Naive thymus-derived CD8-positive, alpha-beta T cell (primary cell): ENCODE measurements around the gene ALG11. TPM values are rescaled to one million over a fixed set of nuclear protein-coding genes. Genes with fewer than 3 reads are reported as not detected.

Experiments used
- ATAC-seq, 2 donors: fragments of 150-1000 bp; cut with Tn5 transposase in 1 of 2; sonication (Bioruptor Pico), chemical (Tn5 transposase) in 1 of 2; 1 replicate in 1 of 2; 2 replicates in 1 of 2; pipeline ENCODE4 v1.10.0; 2021; ENCODE audit warnings: mild to moderate bottlenecking in 2 of 2, moderate library complexity in 2 of 2
- POLR2A ChIA-PET: fragments of 350-600 bp; sonication (Branson Sonifier 250); formaldehyde crosslinking; loops from one replicate; lab custom pipeline; 2021; ENCODE audit warnings: antibody characterized with exemption; lab: Charles Lee
- DNase-seq, 10 donors: peaks; one replicate each; pipeline versions ENCODE4 v3.0.0 to v3.0.0-alpha.2; 2020 to 2022
- H3K27ac Mint-ChIP-seq, 10 donors: one replicate each; pipeline ENCODE4 v1.8.0; 2020 to 2022; ENCODE audit warnings: mild to moderate bottlenecking in 10 of 10, mixed read lengths in 10 of 10, moderate library complexity in 4 of 10, inconsistent platforms in 1 of 10
- H3K27me3 Mint-ChIP-seq, 5 donors: one replicate each; pipeline ENCODE4 v1.8.0; 2021 to 2022; ENCODE audit warnings: mixed read lengths in 5 of 5
- H3K36me3 Mint-ChIP-seq, 3 donors: one replicate each; pipeline ENCODE4 v1.8.0; 2020 to 2022; ENCODE audit warnings: mixed read lengths in 3 of 3, mild to moderate bottlenecking in 2 of 3, inconsistent platforms in 1 of 3
- H3K4me1 Mint-ChIP-seq, 4 donors: one replicate each; pipeline ENCODE4 v1.8.0; 2021 to 2022; ENCODE audit warnings: mixed read lengths in 4 of 4
- H3K4me3 Mint-ChIP-seq, 10 donors: one replicate each; pipeline ENCODE4 v1.8.0; 2020 to 2022; ENCODE audit warnings: mild to moderate bottlenecking in 10 of 10, mixed read lengths in 10 of 10, moderate library complexity in 6 of 10, inconsistent platforms in 1 of 10
- H3K9me3 Mint-ChIP-seq, 9 donors: one replicate each; pipeline ENCODE4 v1.8.0; 2020 to 2022; ENCODE audit warnings: mixed read lengths in 9 of 9, mild to moderate bottlenecking in 3 of 9, inconsistent platforms in 1 of 9, moderate library complexity in 1 of 9
- polyA plus RNA-seq, 3 donors: library from polyadenylated mRNA; unstranded; fragments of 300-500 nt; fragmentation: Illumina TruSeq; gene quantifications; one replicate each; pipeline ENCODE4 v1.2.3, GENCODE V29; 2021
- total RNA-seq, 8 experiments: library from RNA in 2 of 8; stranded (reverse) in 2 of 8; gene quantifications; one replicate each; pipeline ENCODE4 v1.2.3 and lab custom pipeline; 2021 to 2026

The ALG11 gene
- total and polyA plus RNA-seq, 5 experiments from 2014 or later = 22.1 to 47.0 (median 25.5) TPM

DNA sequence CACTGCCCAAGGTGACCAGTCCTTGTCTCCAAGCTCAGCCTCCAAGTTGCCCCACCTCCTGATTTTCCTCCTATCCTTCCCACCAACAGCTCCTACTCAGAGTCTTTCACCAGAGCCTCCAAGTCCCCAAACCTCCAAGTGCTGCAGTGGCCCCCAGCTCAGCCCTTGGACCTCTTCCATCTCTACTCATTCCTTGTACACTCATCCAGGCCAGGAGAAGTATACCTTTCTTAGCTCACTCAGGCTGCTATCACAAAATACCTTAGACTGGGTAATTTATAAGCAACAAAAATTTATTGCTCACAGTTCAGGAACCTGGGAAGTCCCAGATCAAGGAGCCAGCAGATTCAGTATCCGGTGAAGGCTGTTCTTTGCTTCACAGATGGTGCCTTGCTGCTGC is 12.3 kb upstream of the ALG11 start:
- peaks cover 0 to 11% (median 2%) of the 10 kb centered on the region in 4 donors for H3K4me1 Mint-ChIP-seq
- no peaks in the 10 kb centered on the region for H3K36me3 Mint-ChIP-seq
- no peak overlapping the region for H3K27ac Mint-ChIP-seq

DNA sequence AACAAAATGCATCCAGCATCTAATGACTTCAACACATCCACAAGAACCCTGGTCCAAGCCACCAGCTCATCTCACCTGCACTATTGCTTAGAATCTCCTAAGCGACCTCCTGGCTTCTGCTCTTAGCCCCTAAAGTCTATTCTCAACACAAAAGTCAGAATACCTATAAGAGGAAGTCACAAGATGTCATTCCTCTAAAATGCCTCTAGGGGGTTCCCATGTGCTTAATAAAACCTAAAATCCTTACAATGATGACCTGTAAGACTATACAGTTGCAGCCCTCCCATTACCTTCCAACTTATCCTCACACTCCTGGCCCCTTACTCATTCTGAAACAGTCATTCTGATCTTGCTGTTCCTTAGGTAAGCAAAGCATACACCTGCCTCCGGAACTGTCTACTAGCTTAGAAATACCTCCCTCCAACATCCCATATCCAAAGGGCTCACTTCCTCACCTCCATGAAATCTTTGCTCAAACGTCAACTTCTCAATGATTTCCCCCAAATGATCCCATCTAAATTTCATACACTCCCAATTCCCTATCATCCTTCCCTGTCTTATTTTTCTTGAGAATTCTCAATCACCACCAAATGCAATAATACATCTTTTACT is 11.0 kb upstream of the ALG11 start:
- ATAC-seq (peak; percentile 80 to 82), DNase-seq (peak in 3 of 10 donors; percentile 43 to 54 (median 44))
- H3K4me1 Mint-ChIP-seq = peaks cover 0 to 6% (median 1%) of the 10 kb centered on the region in 4 donors
- no peaks in the 10 kb centered on the region for H3K36me3 Mint-ChIP-seq
- no peak overlapping the region for H3K27ac Mint-ChIP-seq
- no peaks in the 10 kb centered on the region for H3K9me3 Mint-ChIP-seq
- POLR2A ChIA-PET = interaction anchor here (2.1 kb wide), 1 partner anchor 11 kb away, joined by 5 read pairs; the partner anchor contains the start of gene ALG11
- peaks cover 8 to 35% (median 10%) of the 10 kb centered on the region in 5 donors for H3K27me3 Mint-ChIP-seq
- H3K4me3 Mint-ChIP-seq = no peak overlapping the region

More for the DNA sequence above, 12.3 kb upstream of the ALG11 start:
- no peak for DNase-seq
- no peak for ATAC-seq
- H3K9me3 Mint-ChIP-seq = no peaks in the 10 kb centered on the region
- H3K27me3 Mint-ChIP-seq = peaks cover 8 to 35% (median 10%) of the 10 kb centered on the region in 5 donors
- no peak overlapping the region for H3K4me3 Mint-ChIP-seq
- POLR2A ChIA-PET = no interaction called here

DNA sequence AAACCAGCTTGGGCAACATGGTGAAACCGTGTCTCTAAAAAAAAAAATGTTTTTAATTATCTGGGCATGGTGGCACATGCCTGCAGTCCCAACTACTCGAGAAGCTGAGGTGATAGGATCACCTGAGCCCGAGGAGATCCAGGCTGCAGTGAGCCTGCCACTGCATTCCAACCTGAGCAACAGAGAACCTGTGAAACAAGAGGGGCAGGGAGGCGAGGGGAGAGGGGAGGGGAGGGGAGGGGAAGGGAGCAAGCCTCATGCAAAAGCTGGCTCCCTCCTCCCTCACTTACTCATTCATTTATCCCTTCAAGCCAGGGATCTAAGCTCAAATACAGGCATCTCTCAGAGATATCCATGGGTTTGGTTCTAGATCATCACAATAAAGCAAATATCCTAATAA is 9.8 kb upstream of the ALG11 start:
- ATAC-seq (no peak), DNase-seq (no peak)
- Mint-ChIP-seq H3K27ac (no peak overlapping the region), H3K27me3 (peaks cover 8 to 31% (median 13%) of the 10 kb centered on the region in 5 donors), H3K4me1 (peaks cover 0 to 6% (median 2%) of the 10 kb centered on the region in 4 donors), H3K36me3 (no peaks in the 10 kb centered on the region), H3K9me3 (no peaks in the 10 kb centered on the region), H3K4me3 (no peak overlapping the region)
- POLR2A ChIA-PET = interaction anchor here (2.1 kb wide), 1 partner anchor 10 kb away, joined by 5 read pairs; the partner anchor contains the start of gene ALG11

- H3K9me3 Mint-ChIP-seq = no peaks in the 10 kb centered on the region
- H3K36me3 Mint-ChIP-seq = no peaks in the 10 kb centered on the region
- peaks cover 0 to 6% (median 2%) of the 10 kb centered on the region in 4 donors for H3K4me1 Mint-ChIP-seq
- H3K4me3 Mint-ChIP-seq = no peak overlapping the region
- ATAC-seq (no peak), DNase-seq (no peak)
- H3K27ac Mint-ChIP-seq = no peak overlapping the region
- H3K27me3 Mint-ChIP-seq = peaks cover 6 to 19% (median 15%) of the 10 kb centered on the region in 5 donors
- POLR2A ChIA-PET = no interaction called here
Observed at GRCh38 chr13:52003541-52003940, 8.7 kb upstream of the ALG11 start.

- H3K36me3 Mint-ChIP-seq = no peaks in the 10 kb centered on the region
- DNase-seq (no peak), ATAC-seq (no peak)
- no peak overlapping the region for H3K27ac Mint-ChIP-seq
- peaks cover 0 to 6% (median 2%) of the 10 kb centered on the region in 4 donors for H3K4me1 Mint-ChIP-seq
- H3K4me3 Mint-ChIP-seq = no peak overlapping the region
- POLR2A ChIA-PET = no interaction called here
- H3K9me3 Mint-ChIP-seq = no peaks in the 10 kb centered on the region
- H3K27me3 Mint-ChIP-seq = peaks cover 3 to 20% (median 8%) of the 10 kb centered on the region in 5 donors
Observed at GRCh38 chr13:52004511-52005170, 7.6 kb upstream of the ALG11 start.

DNA sequence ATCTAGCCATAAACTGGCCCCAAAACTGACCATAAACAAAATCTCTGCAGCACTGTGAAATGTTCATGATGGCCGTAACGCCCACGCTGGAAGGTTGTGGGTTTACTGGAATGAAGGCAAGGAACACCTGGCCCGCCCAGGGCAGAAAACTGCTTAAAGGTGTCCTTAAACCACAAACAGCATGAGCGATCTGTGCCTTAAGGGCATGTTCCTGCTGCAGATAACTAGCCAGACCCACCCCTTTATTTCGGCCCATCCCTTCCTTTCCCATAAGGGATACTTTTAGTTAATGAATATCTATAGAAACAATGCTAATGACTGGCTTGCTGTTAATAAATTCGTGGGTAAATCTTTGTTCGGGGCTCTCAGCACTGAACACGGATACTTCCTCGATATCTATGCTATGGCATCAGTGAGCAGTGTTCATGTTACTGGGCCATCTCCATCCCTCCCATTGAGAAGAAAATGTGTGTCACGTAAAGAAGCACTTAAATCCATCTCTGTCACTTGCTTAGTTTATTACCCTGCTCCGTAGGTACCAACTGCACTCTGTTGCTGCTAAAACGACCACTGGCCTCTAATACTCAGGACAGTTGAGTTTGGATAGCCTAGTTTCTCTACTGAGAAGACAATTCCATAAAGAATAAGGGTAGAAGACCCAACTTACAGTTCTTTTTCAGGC is 6.2 kb upstream of the ALG11 start:
- no peak for ATAC-seq
- DNase-seq = no peak
- POLR2A ChIA-PET = no interaction called here
- H3K36me3 Mint-ChIP-seq = no peaks in the 10 kb centered on the region
- no peak overlapping the region for H3K27ac Mint-ChIP-seq
- no peaks in the 10 kb centered on the region for H3K9me3 Mint-ChIP-seq
- peaks cover 4 to 8% (median 6%) of the 10 kb centered on the region in 4 donors for H3K4me1 Mint-ChIP-seq
- peaks cover 0 to 30% (median 5%) of the 10 kb centered on the region in 5 donors for H3K27me3 Mint-ChIP-seq
- H3K4me3 Mint-ChIP-seq = no peak overlapping the region

- Mint-ChIP-seq H3K4me1 (peaks cover 5 to 9% (median 8%) of the 10 kb centered on the region in 4 donors), H3K36me3 (no peaks in the 10 kb centered on the region), H3K9me3 (no peaks in the 10 kb centered on the region), H3K27me3 (peaks cover 0 to 30% (median 5%) of the 10 kb centered on the region in 5 donors), H3K27ac (no peak overlapping the region), H3K4me3 (no peak overlapping the region)
- POLR2A ChIA-PET = no interaction called here
- no peak for ATAC-seq
- no peak for DNase-seq
Observed at GRCh38 chr13:52006523-52007245, 5.5 kb upstream of the ALG11 start.

GRCh38 chr13:52009946-52010345 is 2.3 kb upstream of the ALG11 start:
- no peak for DNase-seq
- POLR2A ChIA-PET = no interaction called here
- Mint-ChIP-seq H3K4me3 (peak overlapping the region in 9 of 10 donors; percentile 31 to 99 (median 54)), H3K27ac (no peak overlapping the region), H3K36me3 (no peaks in the 10 kb centered on the region), H3K27me3 (peaks cover 0 to 30% (median 5%) of the 10 kb centered on the region in 5 donors), H3K9me3 (no peaks in the 10 kb centered on the region), H3K4me1 (peaks cover 5 to 21% (median 15%) of the 10 kb centered on the region in 4 donors)
- ATAC-seq = no peak

DNA sequence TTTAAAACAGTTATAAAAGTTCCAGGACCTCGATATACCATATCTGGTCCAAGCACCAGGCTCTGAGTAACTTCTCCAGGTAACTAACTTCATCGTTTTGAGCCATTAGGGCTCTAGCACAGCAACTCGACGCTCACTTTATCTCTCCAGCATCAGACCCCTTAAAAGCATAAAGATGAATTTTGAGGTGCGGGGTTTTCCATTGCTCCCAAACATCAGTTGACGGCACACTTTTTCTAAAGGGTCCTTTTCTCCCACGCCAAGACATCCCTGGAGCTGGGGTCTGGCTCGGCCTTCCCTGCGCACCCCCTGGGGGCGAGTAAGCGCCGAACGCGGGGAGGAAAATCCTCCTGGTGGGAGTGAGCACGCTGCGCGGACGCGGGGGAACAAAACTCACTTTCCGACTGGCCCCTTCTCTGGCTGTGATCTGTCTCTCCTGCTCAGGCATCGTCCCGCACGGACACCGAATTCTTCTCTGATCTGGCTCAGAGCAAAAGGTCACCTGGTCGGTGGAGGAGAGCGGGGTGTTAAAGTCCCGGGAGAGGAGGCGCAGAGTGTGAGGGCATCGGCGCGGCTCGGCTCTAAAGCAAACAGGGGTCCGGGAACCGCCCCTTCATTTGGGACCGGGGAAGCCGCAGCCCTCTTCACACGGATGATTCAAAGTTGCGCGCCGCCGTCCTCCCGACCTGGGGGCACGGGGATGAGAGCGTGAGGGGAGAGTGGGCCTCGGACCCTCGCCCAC is 1.1 kb upstream of the ALG11 start, which contains the start of gene ATP7B:
TSS of gene ATP7B (minus strand) at position 561 of the 742 bp plus-strand sequence. CDS start at position 448, 113 bp downstream.
- POLR2A ChIA-PET = interaction anchor here (1.3 to 2.7 kb wide), 4 partner anchors 10 to 558 kb away, joined by 4 to 18 read pairs (median 5); partner anchors contain the start of gene INTS6
- peak in 6 of 10 donors; percentile 4 to 35 (median 26) for DNase-seq
- H3K27me3 Mint-ChIP-seq = peaks cover 0 to 30% (median 5%) of the 10 kb centered on the region in 5 donors
- peak within 1 kb of the TSS; percentile 89 to 99 (median 99) for H3K4me3 Mint-ChIP-seq
- no peaks in the 10 kb centered on the region for H3K9me3 Mint-ChIP-seq
- peak within 1 kb of the TSS; percentile 86 to 98 (median 96) for H3K27ac Mint-ChIP-seq
- peaks cover 9 to 25% (median 21%) of the 10 kb centered on the region in 4 donors for H3K4me1 Mint-ChIP-seq
- peaks cover 0 to 6% (median 4%) of the 10 kb centered on the region in 3 donors for H3K36me3 Mint-ChIP-seq
- ATAC-seq = peak in 1 of 2 donors; percentile 18

DNA sequence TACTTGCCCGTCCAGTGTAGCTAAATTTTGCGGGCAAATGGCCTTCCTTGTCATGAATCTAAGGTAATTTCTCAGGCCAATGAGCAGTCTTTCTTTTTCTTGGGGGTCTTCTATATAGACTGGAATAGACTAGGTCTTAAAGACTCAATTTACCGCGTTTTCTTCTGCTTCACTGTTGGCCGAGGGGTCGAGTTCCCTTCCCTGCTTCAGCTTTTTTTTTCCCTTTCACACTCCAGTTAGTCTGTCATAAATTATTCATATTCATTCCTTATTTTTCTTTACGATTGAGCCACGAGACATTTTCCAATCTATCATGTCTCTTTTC is 276 bp downstream of the ALG11 start:
- Mint-ChIP-seq H3K9me3 (no peaks in the 10 kb centered on the region), H3K4me3 (peak overlapping the region; percentile 89 to 99 (median 99)), H3K36me3 (peaks cover 0 to 16% (median 10%) of the 10 kb centered on the region in 3 donors), H3K27me3 (peaks cover 0 to 28% (median 5%) of the 10 kb centered on the region in 5 donors), H3K4me1 (peaks cover 8 to 33% (median 33%) of the 10 kb centered on the region in 4 donors), H3K27ac (peak overlapping the region; percentile 86 to 98 (median 96))
- no peak for DNase-seq
- ATAC-seq = peak in 1 of 2 donors; percentile 1
- POLR2A ChIA-PET = interaction anchor here (0.6 to 2.7 kb wide), 8 partner anchors 8 to 640 kb away, joined by 3 to 18 read pairs (median 5); partner anchors contain the start of genes INTS6 and SUGT1

- Mint-ChIP-seq H3K4me3 (peak overlapping the region in 1 of 10 donors; percentile 34), H3K36me3 (peaks cover 11 to 48% (median 30%) of the 10 kb centered on the region in 3 donors), H3K27me3 (peaks cover 0 to under 1% (median 0%) of the 10 kb centered on the region in 5 donors), H3K9me3 (no peaks in the 10 kb centered on the region), H3K27ac (no peak overlapping the region), H3K4me1 (peaks cover 9 to 50% (median 41%) of the 10 kb centered on the region in 4 donors)
- no peak for ATAC-seq
- POLR2A ChIA-PET = no interaction called here
- no peak for DNase-seq
Observed at GRCh38 chr13:52016296-52016695, 4.1 kb downstream of the ALG11 start.
